NT2/D1 (cell line): ENCODE results near the gene POLR2J.

ENCODE experiments used
- DNase-seq: peaks from one replicate; pipeline ENCODE4 v3.0.0-alpha.2; 2011; ENCODE audit warnings: low read depth, low spot score
- H3K27me3 ChIP-seq: 2 replicates; pipeline ENCODE4 v1.6.0; 2011; ENCODE audit warnings: mild to moderate bottlenecking; ENCODE audit not compliant: insufficient read length, insufficient read depth
- H3K36me3 ChIP-seq: 2 replicates; pipeline ENCODE4 v1.6.1; 2011; ENCODE audit warnings: mild to moderate bottlenecking, low read length, mixed read lengths; ENCODE audit not compliant: insufficient read depth, insufficient read length
- H3K4me1 ChIP-seq: 2 replicates; pipeline ENCODE4 v1.5.1; 2011; ENCODE audit not compliant: insufficient read depth, insufficient read length
- H3K4me3 ChIP-seq: 2 replicates; pipeline ENCODE4 v1.5.1; 2011; ENCODE audit warnings: low read depth; ENCODE audit not compliant: insufficient read length
- H3K9ac ChIP-seq: 2 replicates; pipeline ENCODE4 v1.6.0; 2011; ENCODE audit warnings: low read depth; ENCODE audit not compliant: insufficient read length
- H3K9me3 ChIP-seq: 2 replicates; pipeline ENCODE4 v1.5.1; 2011; ENCODE audit warnings: mild to moderate bottlenecking, low read length; ENCODE audit not compliant: insufficient read depth
- SUZ12 ChIP-seq: IDR thresholded peaks from 2 replicates; pipeline ENCODE4 v1.6.1; 2011; ENCODE audit not compliant: insufficient read length, insufficient read depth; ENCODE audit errors: extremely low read depth
- YY1 ChIP-seq: IDR thresholded peaks from 2 replicates; pipeline ENCODE4 v1.6.1; 2011; ENCODE audit not compliant: insufficient read length, insufficient read depth
- ZNF274 ChIP-seq: IDR thresholded peaks from 2 replicates; pipeline ENCODE4 v1.6.1; 2011; ENCODE audit warnings: mild to moderate bottlenecking, low read depth, low read length

Gene POLR2J

DNA sequence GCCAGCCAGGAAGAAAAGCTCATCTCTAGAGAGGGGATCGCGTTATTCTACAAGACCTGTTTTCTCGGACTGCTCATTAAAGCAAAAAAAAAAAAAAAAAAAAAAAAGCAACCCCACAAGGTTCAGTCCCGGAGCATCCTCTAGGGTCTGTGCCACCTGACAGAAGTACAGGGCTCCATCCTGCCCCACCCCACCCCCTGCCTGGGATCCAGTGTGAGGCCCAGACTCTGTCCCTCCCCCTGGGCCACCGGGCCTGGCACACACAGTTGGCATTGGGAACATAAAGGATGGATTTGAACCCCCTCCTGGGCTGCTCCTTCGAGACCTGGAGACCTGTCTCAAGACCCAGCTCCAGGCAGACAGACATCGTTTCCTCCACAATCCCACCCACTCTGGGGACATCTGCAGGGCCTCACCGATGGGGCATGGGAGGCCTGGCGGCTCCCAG lies 44.7 kb downstream of the POLR2J start:
- Histone ChIP-seq H3K9me3 (no peaks in the 10 kb centered on the region), H3K36me3 (peaks cover 15% of the 10 kb centered on the region), H3K4me3 (peak overlapping the region; percentile 68), H3K27me3 (no peaks in the 10 kb centered on the region), H3K9ac (peak overlapping the region; percentile 80), H3K4me1 (peaks cover 9% of the 10 kb centered on the region)
- TF ChIP-seq YY1 (no peak), SUZ12 (no peak), ZNF274 (no peak)
- no peak for DNase-seq

DNA sequence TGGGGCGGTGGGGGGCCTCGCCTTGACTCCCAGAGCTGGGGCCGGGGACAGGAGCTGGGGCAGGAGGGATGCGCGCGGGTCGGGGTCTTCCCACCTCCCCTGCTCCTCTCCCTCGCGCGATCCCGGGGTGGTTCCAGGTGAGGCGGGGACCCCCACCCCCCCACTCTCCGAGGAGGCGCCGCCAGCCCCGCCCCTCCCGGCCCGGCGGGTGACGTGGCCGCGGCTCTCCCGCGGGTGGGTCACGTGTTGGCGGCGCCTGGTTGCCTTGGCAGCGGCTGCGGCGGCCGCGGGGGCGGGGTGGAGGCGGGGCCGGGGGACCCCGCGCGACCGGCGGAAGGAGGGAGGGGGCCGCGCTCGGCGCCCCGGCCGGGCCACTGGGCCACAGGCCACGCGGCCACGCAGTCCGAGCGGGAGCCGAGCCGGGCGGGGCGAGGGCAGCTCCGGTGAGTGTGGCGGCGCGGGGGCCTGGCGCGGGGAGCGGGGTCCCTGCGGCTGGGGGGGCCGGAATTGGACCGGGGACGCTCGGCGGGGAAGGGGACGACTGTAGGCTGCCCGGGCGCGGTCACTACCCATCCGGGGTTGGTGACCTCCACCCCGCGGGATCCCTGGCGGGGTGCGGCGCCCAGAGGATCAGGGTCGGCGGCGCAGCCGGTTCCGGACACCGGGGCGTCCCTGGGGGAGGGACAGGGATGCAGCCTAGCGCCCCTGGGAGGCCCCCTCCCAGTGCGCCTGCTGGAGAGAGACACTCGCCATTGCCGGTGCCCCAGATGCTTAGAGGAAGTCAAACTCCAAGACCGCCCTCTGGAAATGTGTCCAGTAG lies 45.3 kb downstream of the POLR2J start, which contains the start of gene ORAI2:
Gene ORAI2, plus strand, starts transcription at position 357 of the 820 bp plus-strand sequence. CDS start 5,382 bp downstream, outside the sequence.
- peaks cover 10% of the 10 kb centered on the region for H3K36me3 ChIP-seq
- H3K9ac ChIP-seq, result peak within 1 kb of the TSS; percentile 80
- H3K27me3 ChIP-seq, result no peaks in the 10 kb centered on the region
- H3K4me3 ChIP-seq, result peak within 1 kb of the TSS; percentile 68
- DNase-seq, result no peak
- TF ChIP-seq YY1, result no peak
- no peak for TF ChIP-seq ZNF274
- no peak for TF ChIP-seq SUZ12
- peaks cover 9% of the 10 kb centered on the region for H3K4me1 ChIP-seq
- no peaks in the 10 kb centered on the region for H3K9me3 ChIP-seq

DNA sequence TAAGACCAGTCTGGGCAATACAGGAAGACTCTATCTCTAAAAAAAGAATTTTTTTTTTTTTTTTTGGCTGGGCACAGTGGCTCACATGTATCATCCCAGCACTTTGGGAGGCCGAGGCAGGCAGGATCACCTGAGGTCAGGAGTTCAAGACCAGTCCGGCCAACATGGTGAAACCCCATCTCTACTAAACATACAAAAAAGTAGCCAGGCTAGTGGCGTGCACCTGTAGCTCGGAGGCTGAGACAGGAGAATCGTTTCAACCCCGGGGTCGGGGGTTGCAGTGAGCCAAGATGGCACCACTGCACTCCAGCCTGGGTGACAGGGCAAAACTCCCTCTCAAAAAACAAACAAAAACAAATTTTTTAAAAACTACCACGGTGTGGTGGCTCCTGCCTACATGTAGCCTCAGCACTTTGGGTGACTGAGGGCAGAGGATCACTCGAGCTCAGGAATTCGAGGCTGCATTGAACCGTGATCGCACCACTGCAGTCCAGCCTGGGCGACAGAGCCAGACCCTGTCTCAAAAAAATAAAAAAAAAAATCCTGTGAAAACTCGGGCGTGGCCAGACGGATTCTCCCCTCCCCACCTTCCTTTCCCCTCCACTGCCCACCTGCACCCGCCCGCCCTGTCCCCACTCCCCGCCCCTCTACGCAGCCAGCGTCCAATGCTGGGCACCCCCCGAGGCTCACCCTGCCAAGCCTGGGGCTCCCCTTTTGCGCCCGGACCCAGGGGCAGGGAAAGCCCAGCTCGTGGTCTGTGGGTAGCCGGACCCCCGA lies 46.1 kb downstream of the POLR2J start:
- H3K9ac ChIP-seq, result peak overlapping the region; percentile 64
- H3K9me3 ChIP-seq, result no peaks in the 10 kb centered on the region
- no peak for TF ChIP-seq YY1
- H3K36me3 ChIP-seq, result peaks cover 6% of the 10 kb centered on the region
- no peaks in the 10 kb centered on the region for H3K27me3 ChIP-seq
- peak overlapping the region; percentile 40 for H3K4me3 ChIP-seq
- H3K4me1 ChIP-seq, result peaks cover 9% of the 10 kb centered on the region
- DNase-seq, result no peak

DNA sequence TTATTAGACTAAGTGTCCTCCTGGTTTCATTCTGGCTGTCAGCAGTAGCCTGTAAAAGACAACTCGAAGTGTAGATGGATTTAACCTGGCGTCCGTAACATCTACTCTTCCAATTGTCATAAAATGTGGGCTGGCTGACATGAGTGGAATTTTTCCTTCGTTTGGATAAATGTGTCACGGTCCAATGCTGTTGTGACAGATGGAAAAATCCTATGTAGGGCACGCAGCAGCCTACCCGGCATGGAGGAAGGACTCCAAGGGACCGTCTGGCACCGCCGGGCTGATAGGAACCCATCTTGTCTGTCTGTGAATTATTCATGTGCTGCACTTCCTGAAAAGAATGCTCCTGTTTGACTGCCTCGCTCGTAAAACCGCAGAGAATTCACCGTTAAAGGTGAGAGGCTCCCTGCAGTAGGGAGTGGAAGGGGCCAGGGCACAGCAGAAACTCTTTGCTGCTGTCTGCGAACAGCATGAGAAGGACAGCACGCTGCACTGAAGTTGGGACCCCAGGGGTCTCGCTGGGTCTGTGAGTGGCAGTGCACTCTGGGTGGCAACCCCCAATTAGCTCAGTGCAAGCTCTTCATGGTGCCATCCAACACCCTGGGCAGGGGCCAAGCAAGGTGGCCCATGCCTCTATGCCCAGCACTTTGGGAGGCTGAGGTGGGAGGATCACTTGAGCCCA lies 47.0 kb downstream of the POLR2J start:
- Histone ChIP-seq H3K36me3 (peaks cover 8% of the 10 kb centered on the region), H3K4me1 (peaks cover 9% of the 10 kb centered on the region), H3K27me3 (no peaks in the 10 kb centered on the region), H3K4me3 (no peak overlapping the region), H3K9me3 (no peaks in the 10 kb centered on the region), H3K9ac (peak overlapping the region; percentile 26)
- DNase-seq, result no peak
- no peak for TF ChIP-seq YY1
- TF ChIP-seq SUZ12, result no peak
- no peak for TF ChIP-seq ZNF274

DNA sequence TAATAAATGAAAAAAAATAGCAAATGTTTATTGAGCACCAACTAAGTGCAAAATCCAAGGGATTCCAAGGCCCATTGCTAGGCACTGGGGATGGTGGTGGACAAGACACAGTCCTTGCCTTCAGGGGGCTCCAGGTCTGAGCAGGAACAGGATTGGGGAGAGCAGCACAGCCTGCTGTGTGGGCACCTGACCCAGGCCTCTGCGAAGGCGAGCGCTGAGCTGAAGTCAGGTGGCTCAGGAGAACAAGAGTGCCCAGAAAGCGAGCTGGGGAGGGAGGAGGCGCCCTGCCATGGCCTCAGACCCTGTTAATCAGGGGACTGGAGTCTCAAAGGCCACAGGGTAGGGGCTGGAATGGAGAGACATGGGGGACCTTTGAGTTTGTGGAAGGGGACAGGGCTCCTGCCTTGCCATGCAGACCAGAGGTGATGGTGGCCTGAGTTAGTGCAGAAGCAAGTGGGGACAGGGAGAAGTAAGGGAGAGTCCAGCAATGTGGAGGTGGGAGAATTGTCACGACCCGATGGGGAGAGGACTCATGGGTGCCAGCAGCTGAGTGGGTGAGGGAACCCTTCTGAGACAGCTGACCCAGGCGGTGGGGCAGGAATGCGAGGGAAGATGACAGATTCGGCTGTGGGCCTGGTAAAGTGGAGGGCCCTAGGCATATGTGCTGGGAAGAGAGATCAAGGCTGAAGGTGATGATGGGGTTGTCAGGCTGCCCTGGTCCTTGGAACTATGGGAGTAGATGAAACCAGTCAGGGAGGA lies 49.4 kb downstream of the POLR2J start:
- H3K9ac ChIP-seq, result no peak overlapping the region
- H3K9me3 ChIP-seq, result no peaks in the 10 kb centered on the region
- TF ChIP-seq SUZ12, result no peak
- TF ChIP-seq ZNF274, result no peak
- no peak for TF ChIP-seq YY1
- H3K4me3 ChIP-seq, result no peak overlapping the region
- peaks cover 5% of the 10 kb centered on the region for H3K4me1 ChIP-seq
- H3K27me3 ChIP-seq, result no peaks in the 10 kb centered on the region
- peaks cover 30% of the 10 kb centered on the region for H3K36me3 ChIP-seq
- no peak for DNase-seq

DNA sequence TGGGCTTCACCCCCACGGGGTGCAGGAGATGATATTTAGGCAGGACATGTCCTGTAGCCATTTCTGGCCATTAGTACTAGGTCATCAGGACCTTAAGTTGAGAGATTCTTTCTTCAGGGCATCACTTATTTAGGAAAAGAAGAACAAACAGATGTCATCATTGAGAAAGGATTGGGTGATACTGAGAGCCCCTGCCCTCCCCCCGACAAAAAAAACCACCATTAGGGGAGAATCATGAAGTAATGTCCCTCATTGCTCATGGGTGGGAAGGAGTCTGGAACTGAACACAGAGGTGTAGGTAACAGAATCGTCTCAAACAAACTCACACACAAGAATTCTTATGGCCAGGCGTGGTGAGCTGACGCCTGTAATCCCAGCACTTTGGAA lies 51.7 kb downstream of the POLR2J start:
- Histone ChIP-seq H3K9me3 (no peaks in the 10 kb centered on the region), H3K4me3 (no peak overlapping the region), H3K9ac (no peak overlapping the region), H3K36me3 (peaks cover 37% of the 10 kb centered on the region), H3K27me3 (no peaks in the 10 kb centered on the region), H3K4me1 (peaks cover 4% of the 10 kb centered on the region)
- no peak for TF ChIP-seq YY1
- TF ChIP-seq ZNF274, result no peak
- no peak for TF ChIP-seq SUZ12
- no peak for DNase-seq
